H9 (cell line): Measurements from ENCODE around the gene CLEC16A. TPM values are rescaled to one million over a fixed set of nuclear protein-coding genes. Genes with fewer than 3 reads are reported as not detected.
A peak's percentile ranks its signal among the peaks of the same experiment; 100 is the strongest.

Experiments
- DNase-seq: peaks from one replicate; pipeline ENCODE4 v3.0.0-alpha.2; 2017
- H2AFZ ChIP-seq: one replicate; pipeline ENCODE4 v1.6.1; 2013; ENCODE audit warnings: mild to moderate bottlenecking, low read length, control low read depth, moderate library complexity
- H2AK5ac ChIP-seq: 2 replicates; pipeline ENCODE4 v1.6.1; 2013; ENCODE audit warnings: low read length, control low read depth, mixed read lengths; ENCODE audit not compliant: insufficient read length
- H2BK120ac ChIP-seq: one replicate; pipeline ENCODE4 v1.6.1; 2013; ENCODE audit warnings: low read depth, mild to moderate bottlenecking, low read length, control low read depth, inconsistent platforms; ENCODE audit not compliant: poor library complexity, severe bottlenecking
- H2BK12ac ChIP-seq: 2 replicates; pipeline ENCODE4 v1.6.1; 2013; ENCODE audit warnings: low read length, control low read depth, mixed read lengths, low read depth; ENCODE audit not compliant: insufficient read length
- H2BK15ac ChIP-seq: 2 replicates; pipeline ENCODE4 v1.6.1; 2013; ENCODE audit warnings: low read depth, low read length, control low read depth
- H2BK20ac ChIP-seq: one replicate; pipeline ENCODE4 v1.6.1; 2013; ENCODE audit warnings: low read depth, mild to moderate bottlenecking, low read length, control low read depth, inconsistent platforms; ENCODE audit not compliant: poor library complexity, severe bottlenecking
- H2BK5ac ChIP-seq: 2 replicates; pipeline ENCODE4 v1.6.1; 2013; ENCODE audit warnings: low read length, control low read depth, mixed read lengths; ENCODE audit not compliant: insufficient read length
- H3K14ac ChIP-seq: 2 replicates; pipeline ENCODE4 v1.6.1; 2013; ENCODE audit warnings: low read length, control low read depth; ENCODE audit not compliant: insufficient read depth
- H3K18ac ChIP-seq: 2 replicates; pipeline ENCODE4 v1.6.1; 2013; ENCODE audit warnings: low read depth, mild to moderate bottlenecking, mixed read lengths, low read length, control low read depth; ENCODE audit not compliant: insufficient read length
- H3K23ac ChIP-seq: 2 replicates; pipeline ENCODE4 v1.6.1; 2013; ENCODE audit warnings: low read length, control low read depth, mixed read lengths, low read depth; ENCODE audit not compliant: insufficient read length
- H3K23me2 ChIP-seq: 2 replicates; pipeline ENCODE4 v1.6.1; 2013; ENCODE audit warnings: low read depth, mild to moderate bottlenecking, mixed read lengths, low read length, control low read depth; ENCODE audit not compliant: insufficient read length, poor library complexity, severe bottlenecking
- H3K27ac ChIP-seq: 2 replicates; pipeline ENCODE4 v1.5.1; 2013; ENCODE audit warnings: low read length, control low read depth, mixed read lengths, low read depth; ENCODE audit not compliant: insufficient read length
- H3K27me3 ChIP-seq: 2 replicates; pipeline ENCODE4 v1.6.1; 2013; ENCODE audit warnings: low read length, control low read depth, inconsistent platforms; ENCODE audit not compliant: insufficient read depth
- H3K4ac ChIP-seq: 2 replicates; pipeline ENCODE4 v1.6.1; 2013; ENCODE audit warnings: low read depth, mild to moderate bottlenecking, control low read depth, inconsistent platforms, low read length, moderate library complexity
- H3K4me1 ChIP-seq: 2 replicates; pipeline ENCODE4 v1.6.1; 2013; ENCODE audit warnings: low read length, control low read depth, inconsistent platforms; ENCODE audit not compliant: insufficient read depth
- H3K4me2 ChIP-seq: 2 replicates; pipeline ENCODE4 v1.6.1; 2013; ENCODE audit warnings: low read length, control low read depth, mixed read lengths; ENCODE audit not compliant: insufficient read length, insufficient read depth
- H3K56ac ChIP-seq: 2 replicates; pipeline ENCODE4 v1.6.1; 2013; ENCODE audit warnings: low read depth, mild to moderate bottlenecking, mixed read lengths, low read length, control low read depth; ENCODE audit not compliant: insufficient read length
- H3K79me1 ChIP-seq: 2 replicates; pipeline ENCODE4 v1.6.1; 2013; ENCODE audit warnings: low read depth, mild to moderate bottlenecking, moderate library complexity, low read length, control low read depth, inconsistent platforms; ENCODE audit not compliant: insufficient read depth, poor library complexity, severe bottlenecking
- H3K79me2 ChIP-seq: 2 replicates; pipeline ENCODE4 v1.6.1; 2013; ENCODE audit warnings: low read length, control low read depth, inconsistent platforms; ENCODE audit not compliant: insufficient read depth
- H3K9ac ChIP-seq: 2 replicates; pipeline ENCODE4 v1.6.1; 2013; ENCODE audit warnings: low read length, control low read depth, mixed read lengths; ENCODE audit not compliant: insufficient read length; ENCODE audit errors: extremely low read depth
- H3K9me3 ChIP-seq: one replicate; pipeline ENCODE4 v1.6.1; 2013; ENCODE audit warnings: low read depth, low read length, inconsistent platforms; ENCODE audit not compliant: control insufficient read depth
- H3T11ph ChIP-seq: one replicate; pipeline ENCODE4 v1.6.1; 2013; ENCODE audit warnings: mild to moderate bottlenecking, low read length, control low read depth, inconsistent platforms
- H4K20me1 ChIP-seq: one replicate; pipeline ENCODE4 v1.6.1; 2013; ENCODE audit not compliant: control insufficient read depth, insufficient read length, insufficient read depth
- H4K5ac ChIP-seq: 2 replicates; pipeline ENCODE4 v1.6.1; 2013; ENCODE audit warnings: low read depth, mild to moderate bottlenecking, mixed read lengths, low read length, control low read depth; ENCODE audit not compliant: insufficient read length
- H4K8ac ChIP-seq: replicated peaks from 2 replicates; pipeline ENCODE4 v1.6.1; 2013; ENCODE audit warnings: low read length, control low read depth, mixed read lengths, low read depth; ENCODE audit not compliant: insufficient read length
- H4K91ac ChIP-seq: 2 replicates; pipeline ENCODE4 v1.6.1; 2013; ENCODE audit warnings: low read depth, mild to moderate bottlenecking, moderate library complexity, mixed read lengths, low read length, control low read depth; ENCODE audit not compliant: insufficient read length
- H3K27ac Mint-ChIP-seq, 3 experiments: 2 replicates in 2 of 3; 3 replicates in 1 of 3; pipeline ENCODE4 v1.8.0; 2020 to 2021; ENCODE audit warnings: mixed read lengths in 3 of 3, mild to moderate bottlenecking in 1 of 3, moderate library complexity in 1 of 3
- H3K27me3 Mint-ChIP-seq: 2 replicates; pipeline ENCODE4 v1.8.0; 2021; ENCODE audit warnings: low read depth, mild to moderate bottlenecking, moderate library complexity, mixed read lengths
- H3K36me3 Mint-ChIP-seq, 3 experiments: 2 replicates in 2 of 3; 3 replicates in 1 of 3; pipeline ENCODE4 v1.8.0; 2020 to 2021; ENCODE audit warnings: low read depth in 3 of 3, mixed read lengths in 3 of 3; ENCODE audit not compliant: insufficient read depth in 1 of 3
- H3K4me1 Mint-ChIP-seq, 2 experiments: 2 replicates each; pipeline ENCODE4 v1.8.0; 2020; ENCODE audit warnings: mixed read lengths in 2 of 2
- H3K4me3 Mint-ChIP-seq, 2 experiments: 2 replicates in 1 of 2; 3 replicates in 1 of 2; pipeline ENCODE4 v1.8.0; 2020 to 2021; ENCODE audit warnings: mild to moderate bottlenecking in 2 of 2, mixed read lengths in 2 of 2, moderate library complexity in 1 of 2
- H3K9me3 Mint-ChIP-seq, 2 experiments: 2 replicates in 1 of 2; 3 replicates in 1 of 2; pipeline ENCODE4 v1.8.0; 2020; ENCODE audit warnings: mild to moderate bottlenecking in 2 of 2, mixed read lengths in 2 of 2, moderate library complexity in 1 of 2
- WGBS: extraction: QIAGEN DNeasy Blood & Tissue Kit; methylation state at CpG from one replicate; pipeline ENCODE4 v1.1.7; 2013; ENCODE audit warnings: missing lambda C conversion rate, low lambda C conversion rate, mixed read lengths; ENCODE audit not compliant: insufficient read length; ENCODE audit errors: extremely low coverage; 5-methylcytosine and 5-hydroxymethylcytosine counted together
- total RNA-seq: library from RNA; stranded (reverse); gene quantifications from 2 replicates; pipeline ENCODE4 v1.2.1, GENCODE V29; 2021
- TF ChIP-seq, protein P1 (sequence below): fragments of 200-600 bp; sonication (generic); conservative IDR thresholded peaks from 3 replicates; pipeline ENCODE4 v1.8.0; 2021; ENCODE audit warnings: antibody characterized with exemption, mild to moderate bottlenecking

The CLEC16A gene
- total RNA-seq, 1 experiment from 2014 or later = 15.2 TPM

DNA sequence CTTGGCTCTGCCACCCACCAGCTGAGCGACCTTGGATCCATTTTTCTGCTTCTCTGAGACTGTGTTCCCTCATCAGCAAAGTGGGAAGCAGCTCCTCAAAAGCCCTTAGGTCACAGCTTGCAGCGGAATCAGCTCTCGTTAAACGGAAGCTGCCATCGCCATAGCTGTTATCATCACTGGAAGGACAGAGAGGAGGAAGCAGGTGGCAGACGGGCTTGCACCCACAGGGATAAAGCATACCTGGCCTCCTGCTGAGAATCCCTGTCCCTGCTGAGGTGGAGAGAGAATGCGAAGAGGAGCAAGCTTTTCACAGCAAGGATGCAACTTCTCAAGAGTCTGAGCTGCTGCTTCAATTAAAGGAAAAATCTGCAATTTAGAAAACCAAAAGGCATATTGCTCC lies 106.6 kb downstream of the CLEC16A start:
- Histone ChIP-seq H2BK15ac (no peak overlapping the region), H3K27me3 (no peaks in the 10 kb centered on the region), H3K56ac (no peak overlapping the region), H4K20me1 (no peaks in the 10 kb centered on the region), H4K8ac (no peak overlapping the region), H4K5ac (no peak overlapping the region), H3K4me1 (no peaks in the 10 kb centered on the region), H3K4me2 (no peak overlapping the region), H2BK12ac (no peak overlapping the region), H3K9me3 (no peaks in the 10 kb centered on the region), H2BK5ac (no peak overlapping the region), H3K23me2 (no peaks in the 10 kb centered on the region), H3K14ac (no peak overlapping the region), H2BK120ac (no peak overlapping the region), H2AFZ (no peak overlapping the region), H3K18ac (no peak overlapping the region), H2AK5ac (no peak overlapping the region), H3T11ph (no peak overlapping the region), H4K91ac (no peak overlapping the region), H3K79me2 (no peaks in the 10 kb centered on the region), H3K79me1 (no peaks in the 10 kb centered on the region), H3K9ac (no peak overlapping the region), H3K27ac (no peak overlapping the region), H3K23ac (no peak overlapping the region), H3K4ac (no peak overlapping the region), H2BK20ac (no peak overlapping the region)
- Mint-ChIP-seq H3K9me3 (no peaks in the 10 kb centered on the region), H3K4me3 (no peak overlapping the region), H3K4me1 (peaks cover 25 to 29% of the 10 kb centered on the region in 2 experiments), H3K27me3 (no peaks in the 10 kb centered on the region), H3K36me3 (peaks cover 0 to 9% (median 4%) of the 10 kb centered on the region in 3 experiments; a peak in 2 of 7 replicates), H3K27ac (no peak overlapping the region; a peak in 1 of 7 replicates)
- DNase-seq = peak; percentile 45
- no CpG with 5 or more reads among the region's 7 CpGs for WGBS
- TF ChIP-seq, protein P1, sequence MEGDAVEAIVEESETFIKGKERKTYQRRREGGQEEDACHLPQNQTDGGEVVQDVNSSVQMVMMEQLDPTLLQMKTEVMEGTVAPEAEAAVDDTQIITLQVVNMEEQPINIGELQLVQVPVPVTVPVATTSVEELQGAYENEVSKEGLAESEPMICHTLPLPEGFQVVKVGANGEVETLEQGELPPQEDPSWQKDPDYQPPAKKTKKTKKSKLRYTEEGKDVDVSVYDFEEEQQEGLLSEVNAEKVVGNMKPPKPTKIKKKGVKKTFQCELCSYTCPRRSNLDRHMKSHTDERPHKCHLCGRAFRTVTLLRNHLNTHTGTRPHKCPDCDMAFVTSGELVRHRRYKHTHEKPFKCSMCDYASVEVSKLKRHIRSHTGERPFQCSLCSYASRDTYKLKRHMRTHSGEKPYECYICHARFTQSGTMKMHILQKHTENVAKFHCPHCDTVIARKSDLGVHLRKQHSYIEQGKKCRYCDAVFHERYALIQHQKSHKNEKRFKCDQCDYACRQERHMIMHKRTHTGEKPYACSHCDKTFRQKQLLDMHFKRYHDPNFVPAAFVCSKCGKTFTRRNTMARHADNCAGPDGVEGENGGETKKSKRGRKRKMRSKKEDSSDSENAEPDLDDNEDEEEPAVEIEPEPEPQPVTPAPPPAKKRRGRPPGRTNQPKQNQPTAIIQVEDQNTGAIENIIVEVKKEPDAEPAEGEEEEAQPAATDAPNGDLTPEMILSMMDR = no peak
